K562 (cell line): ENCODE results near the gene UBE2L3. TPM values are rescaled to one million over a fixed set of nuclear protein-coding genes. Genes with fewer than 3 reads are reported as not detected.

ENCODE experiments used
- CHD1 ChIP-seq: fragments of 200-600 bp; sonication (generic); IDR thresholded peaks from one replicate; pipeline ENCODE4 v1.6.1; 2012; ENCODE audit warnings: mild to moderate bottlenecking, moderate library complexity, low read length, inconsistent platforms
- DMBX1 ChIP-seq: fragments of 250-450 bp; sonication (Bioruptor Pico); IDR thresholded peaks from 2 replicates; pipeline ENCODE4 v1.8.0; 2022; ENCODE audit warnings: inconsistent platforms, mild to moderate bottlenecking, moderate library complexity, borderline replicate concordance
- RBM25 ChIP-seq: fragments of 200-400 bp; formaldehyde crosslinking; IDR thresholded peaks from 2 replicates; pipeline ENCODE4 v1.6.1; 2018; ENCODE audit warnings: low read length, low read depth, moderate library complexity; ENCODE audit not compliant: severe bottlenecking
- SMAD2 ChIP-seq: fragments of 150-350 bp; IDR thresholded peaks from 2 replicates; pipeline ENCODE4 v1.6.1; 2014; ENCODE audit warnings: low read depth, mild to moderate bottlenecking, low read length
- SMARCE1 ChIP-seq: fragments of 450-650 bp; IDR thresholded peaks from 2 replicates; pipeline ENCODE4 v1.7.1; 2016; ENCODE audit warnings: mild to moderate bottlenecking
- polyA plus RNA-seq, 8 experiments: library from polyadenylated mRNA; depleted of rRNA in 4 of 8; stranded (reverse) in 5 of 8; unstranded in 3 of 8; fragments of >200 nt; fragmentation: Nextera tagmentation in 2 of 8; fragmentation: Illumina TruSeq in 1 of 8; extraction: Ambion mirVana in 2 of 8; extraction: Trizol in 1 of 8; gene quantifications; 2 replicates each; pipeline versions ENCODE4 v1.2.1 to v1.2.3, GENCODE V29; 2011 to 2014; ENCODE audit warnings: inconsistent platforms in 1 of 8, missing spikeins in 1 of 8
- total RNA-seq, 7 experiments: library from RNA; depleted of rRNA in 6 of 7; stranded (reverse); fragments of >200 nt in 6 of 7; fragmentation: Illumina TruSeq in 2 of 7; extraction: Trizol in 2 of 7; gene quantifications; 2 replicates each; pipeline versions ENCODE4 v1.2.1 to v1.2.3, GENCODE V29; 2011 to 2021; ENCODE audit warnings: low replicate concordance in 1 of 7
- TF ChIP-seq, protein P1 (sequence below): fragments of 250-450 bp; sonication (Bioruptor Pico); IDR thresholded peaks from 2 replicates; pipeline ENCODE4 v1.4.0; 2020
- TF ChIP-seq, protein P2 (sequence below): fragments of 450-650 bp; formaldehyde crosslinking; conservative IDR thresholded peaks from 2 replicates; pipeline ENCODE4 v1.4.0; 2022; ENCODE audit warnings: mild to moderate bottlenecking, missing genetic modification characterization

Gene UBE2L3
- total and polyA plus RNA-seq, 9 of the 15 experiments (the other 6 are each of a cell fraction or from before 2014, with no cell fraction given) = 215 to 625 (median 285) TPM

- no peak for TF ChIP-seq SMAD2
- TF ChIP-seq RBM25 = peak; percentile 61
- peak; percentile 36 for TF ChIP-seq CHD1
- TF ChIP-seq, protein P1, sequence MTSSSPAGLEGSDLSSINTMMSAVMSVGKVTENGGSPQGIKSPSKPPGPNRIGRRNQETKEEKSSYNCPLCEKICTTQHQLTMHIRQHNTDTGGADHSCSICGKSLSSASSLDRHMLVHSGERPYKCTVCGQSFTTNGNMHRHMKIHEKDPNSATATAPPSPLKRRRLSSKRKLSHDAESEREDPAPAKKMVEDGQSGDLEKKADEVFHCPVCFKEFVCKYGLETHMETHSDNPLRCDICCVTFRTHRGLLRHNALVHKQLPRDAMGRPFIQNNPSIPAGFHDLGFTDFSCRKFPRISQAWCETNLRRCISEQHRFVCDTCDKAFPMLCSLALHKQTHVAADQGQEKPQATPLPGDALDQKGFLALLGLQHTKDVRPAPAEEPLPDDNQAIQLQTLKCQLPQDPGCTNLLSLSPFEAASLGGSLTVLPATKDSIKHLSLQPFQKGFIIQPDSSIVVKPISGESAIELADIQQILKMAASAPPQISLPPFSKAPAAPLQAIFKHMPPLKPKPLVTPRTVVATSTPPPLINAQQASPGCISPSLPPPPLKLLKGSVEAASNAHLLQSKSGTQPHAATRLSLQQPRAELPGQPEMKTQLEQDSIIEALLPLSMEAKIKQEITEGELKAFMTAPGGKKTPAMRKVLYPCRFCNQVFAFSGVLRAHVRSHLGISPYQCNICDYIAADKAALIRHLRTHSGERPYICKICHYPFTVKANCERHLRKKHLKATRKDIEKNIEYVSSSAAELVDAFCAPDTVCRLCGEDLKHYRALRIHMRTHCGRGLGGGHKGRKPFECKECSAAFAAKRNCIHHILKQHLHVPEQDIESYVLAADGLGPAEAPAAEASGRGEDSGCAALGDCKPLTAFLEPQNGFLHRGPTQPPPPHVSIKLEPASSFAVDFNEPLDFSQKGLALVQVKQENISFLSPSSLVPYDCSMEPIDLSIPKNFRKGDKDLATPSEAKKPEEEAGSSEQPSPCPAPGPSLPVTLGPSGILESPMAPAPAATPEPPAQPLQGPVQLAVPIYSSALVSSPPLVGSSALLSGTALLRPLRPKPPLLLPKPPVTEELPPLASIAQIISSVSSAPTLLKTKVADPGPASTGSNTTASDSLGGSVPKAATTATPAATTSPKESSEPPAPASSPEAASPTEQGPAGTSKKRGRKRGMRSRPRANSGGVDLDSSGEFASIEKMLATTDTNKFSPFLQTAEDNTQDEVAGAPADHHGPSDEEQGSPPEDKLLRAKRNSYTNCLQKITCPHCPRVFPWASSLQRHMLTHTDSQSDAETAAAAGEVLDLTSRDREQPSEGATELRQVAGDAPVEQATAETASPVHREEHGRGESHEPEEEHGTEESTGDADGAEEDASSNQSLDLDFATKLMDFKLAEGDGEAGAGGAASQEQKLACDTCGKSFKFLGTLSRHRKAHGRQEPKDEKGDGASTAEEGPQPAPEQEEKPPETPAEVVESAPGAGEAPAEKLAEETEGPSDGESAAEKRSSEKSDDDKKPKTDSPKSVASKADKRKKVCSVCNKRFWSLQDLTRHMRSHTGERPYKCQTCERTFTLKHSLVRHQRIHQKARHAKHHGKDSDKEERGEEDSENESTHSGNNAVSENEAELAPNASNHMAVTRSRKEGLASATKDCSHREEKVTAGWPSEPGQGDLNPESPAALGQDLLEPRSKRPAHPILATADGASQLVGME (CRISPR knock-in tag) = no peak
- TF ChIP-seq SMARCE1 = no peak
- TF ChIP-seq, protein P2, sequence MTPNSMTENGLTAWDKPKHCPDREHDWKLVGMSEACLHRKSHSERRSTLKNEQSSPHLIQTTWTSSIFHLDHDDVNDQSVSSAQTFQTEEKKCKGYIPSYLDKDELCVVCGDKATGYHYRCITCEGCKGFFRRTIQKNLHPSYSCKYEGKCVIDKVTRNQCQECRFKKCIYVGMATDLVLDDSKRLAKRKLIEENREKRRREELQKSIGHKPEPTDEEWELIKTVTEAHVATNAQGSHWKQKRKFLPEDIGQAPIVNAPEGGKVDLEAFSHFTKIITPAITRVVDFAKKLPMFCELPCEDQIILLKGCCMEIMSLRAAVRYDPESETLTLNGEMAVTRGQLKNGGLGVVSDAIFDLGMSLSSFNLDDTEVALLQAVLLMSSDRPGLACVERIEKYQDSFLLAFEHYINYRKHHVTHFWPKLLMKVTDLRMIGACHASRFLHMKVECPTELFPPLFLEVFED (CRISPR knock-in tag) = 0 out of 2 replicates have a peak, but pooled peaks have one; percentile 48
- TF ChIP-seq DMBX1 = no peak
Observed at GRCh38 chr22:21605887-21606564, 38.5 kb downstream of the UBE2L3 start (continued).
